Activated T-cell treated with anti-CD3 and anti-CD28 coated beads, Interleukin-2, amount 50 U/mL, for 48 hours (primary cell): ENCODE data around the gene ACTN3.
"Not testable (repeated sequence)": the region's sequence is repeated elsewhere in the genome, so short reads cannot be mapped to it uniquely, and the experiment has no call there.

Experiments
- DNase-seq, 2 experiments: peaks; one replicate each; pipeline ENCODE4 v3.0.0-alpha.2; 2020

The ACTN3 gene

DNA sequence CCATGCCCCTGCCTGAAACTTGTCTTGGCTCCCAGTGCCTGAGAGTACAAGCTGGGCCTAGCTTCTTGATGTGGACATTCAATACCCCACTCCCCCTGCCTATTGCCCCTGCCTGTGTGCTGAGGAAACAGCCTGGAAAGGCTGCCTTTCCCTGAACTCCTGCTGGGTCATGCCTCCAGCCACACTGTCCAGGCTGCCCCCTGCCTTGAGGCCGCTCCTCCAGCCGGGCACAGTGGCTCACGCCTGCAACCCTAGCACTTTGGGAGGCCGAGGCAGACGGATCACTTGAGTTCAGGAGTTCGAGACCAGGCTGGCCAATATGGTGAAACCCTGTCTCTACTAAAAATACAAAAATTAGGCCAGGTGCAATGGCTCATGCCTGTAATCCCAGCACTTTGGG is 56.4 kb downstream of the ACTN3 start:
- no peak for DNase-seq

GRCh38 chr11:66604155-66604554 is 57.5 kb downstream of the ACTN3 start:
- DNase-seq: no peak

DNA sequence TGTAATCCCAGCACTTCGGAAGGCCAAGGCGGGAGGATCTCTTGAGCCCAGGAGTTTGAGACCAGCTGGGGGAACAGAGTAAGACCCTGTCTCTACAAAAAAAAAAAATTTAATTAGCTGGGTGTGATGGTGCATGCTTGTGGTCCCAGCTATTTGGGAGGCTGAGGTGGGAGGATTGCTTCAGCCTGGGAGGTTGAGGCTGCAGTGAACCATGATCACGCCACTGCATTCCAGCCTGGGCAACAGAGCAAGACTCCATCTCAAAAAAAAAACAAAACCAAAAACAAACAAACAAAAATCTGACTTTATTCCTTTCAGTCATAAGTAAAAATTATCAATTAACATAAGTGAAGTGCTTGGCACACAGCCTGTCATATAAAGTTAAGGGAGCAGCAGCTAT is 59.9 kb downstream of the ACTN3 start:
- not testable (repeated sequence) for DNase-seq

GRCh38 chr11:66607126-66607834 is 60.6 kb downstream of the ACTN3 start:
- DNase-seq: no peak

DNA sequence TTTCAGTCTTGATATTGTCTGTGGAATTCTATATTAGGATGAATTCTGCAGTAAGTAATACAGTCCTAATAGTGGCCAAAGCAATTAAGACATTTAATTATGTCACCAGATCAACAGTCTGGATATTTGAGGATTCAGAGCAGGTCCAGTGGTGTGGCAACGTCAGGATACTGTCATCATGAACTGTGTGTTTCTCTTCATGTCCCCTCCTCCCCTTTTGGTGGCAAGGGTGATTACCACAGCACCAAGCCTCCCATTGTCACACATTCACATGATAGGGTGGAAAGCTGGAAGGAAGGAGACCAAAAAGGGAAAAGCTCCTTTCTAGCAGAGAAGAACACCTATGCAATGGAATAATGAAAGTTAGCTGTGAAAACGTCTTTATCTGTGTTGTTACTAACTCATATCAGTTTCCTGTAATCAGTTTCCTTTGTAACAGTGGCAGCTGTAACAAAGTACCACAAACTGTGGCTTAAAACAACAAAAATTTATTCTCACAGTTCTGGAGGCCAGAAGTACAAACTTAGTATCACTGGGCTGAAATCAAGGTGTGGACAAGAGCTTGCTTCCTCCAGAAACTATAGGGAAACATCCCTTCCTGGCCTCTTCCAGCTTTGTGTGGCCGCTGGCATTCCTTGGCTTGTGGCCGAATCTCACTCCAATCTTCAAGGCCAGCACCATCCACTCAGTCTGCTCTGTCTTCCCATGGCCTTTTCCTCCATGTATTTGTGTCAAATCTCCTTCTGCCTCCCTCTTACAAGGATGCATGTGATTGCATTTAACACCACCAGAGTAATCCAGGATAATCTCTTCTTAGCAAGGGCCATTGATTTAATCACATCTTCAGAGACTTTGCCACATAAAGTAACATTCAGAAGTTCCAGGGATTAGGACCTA is 63.3 kb downstream of the ACTN3 start:
- no peak for DNase-seq

DNA sequence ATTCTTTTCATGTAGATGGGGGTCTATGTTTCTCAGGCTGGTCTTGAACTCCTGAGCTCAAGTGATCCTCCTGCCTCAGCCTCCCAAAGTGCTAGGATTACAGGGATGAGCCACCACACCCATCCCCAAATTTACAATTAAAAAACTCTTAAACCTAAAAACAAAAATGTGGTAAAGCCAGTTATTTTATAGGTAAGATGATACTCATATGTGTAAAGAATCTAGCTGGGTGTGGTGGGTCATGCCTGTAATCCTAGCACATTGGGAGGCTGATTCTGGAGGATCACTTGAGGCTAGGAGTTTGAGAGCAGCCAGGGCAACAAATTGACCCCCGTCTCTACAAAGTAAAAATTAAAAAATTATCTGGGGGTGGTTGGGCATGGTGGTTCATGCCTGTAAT is 65.8 kb downstream of the ACTN3 start:
- no peak for DNase-seq
